Measurements from ENCODE around the gene HSD17B8.

HSD17B8 gene

DNA sequence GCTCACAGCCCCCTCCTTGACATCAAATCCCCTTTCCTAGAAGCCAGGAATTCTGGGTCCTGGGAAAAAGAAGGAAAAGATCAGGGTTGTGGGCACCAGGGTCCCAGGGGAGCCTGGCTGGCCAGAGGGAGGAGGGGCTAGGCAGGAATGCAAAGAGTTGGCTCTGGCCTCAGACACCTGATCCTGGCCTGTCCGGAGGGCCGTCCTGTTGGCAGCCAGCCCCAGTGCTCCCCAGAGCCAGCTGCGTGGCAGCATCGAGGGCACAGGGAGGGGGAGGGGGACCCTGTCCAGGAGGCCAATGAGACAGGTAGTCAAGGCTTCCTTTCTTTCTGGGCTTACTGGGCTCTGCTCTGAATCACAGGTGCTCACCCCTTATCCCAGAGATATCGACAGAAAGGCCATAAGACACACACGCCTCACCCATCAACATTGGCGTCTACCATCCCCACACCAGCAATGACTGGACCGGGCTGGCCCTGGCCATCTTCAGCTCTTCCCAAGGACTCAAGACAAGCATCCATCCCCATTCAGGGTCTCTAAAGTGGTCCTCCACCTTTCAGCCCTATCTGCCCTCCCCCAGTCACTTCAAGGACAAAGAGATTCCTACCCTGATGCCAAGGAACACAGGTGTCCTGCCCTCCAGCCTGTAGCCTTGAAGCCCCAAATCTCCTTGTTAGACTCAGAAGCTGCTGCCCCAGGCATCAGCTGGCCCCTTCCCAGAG is 12.9 kb upstream of the HSD17B8 start:
- DNase-seq (ENCODE audit: low read depth in 1 of 2, low spot score in 1 of 2) = no peak

DNA sequence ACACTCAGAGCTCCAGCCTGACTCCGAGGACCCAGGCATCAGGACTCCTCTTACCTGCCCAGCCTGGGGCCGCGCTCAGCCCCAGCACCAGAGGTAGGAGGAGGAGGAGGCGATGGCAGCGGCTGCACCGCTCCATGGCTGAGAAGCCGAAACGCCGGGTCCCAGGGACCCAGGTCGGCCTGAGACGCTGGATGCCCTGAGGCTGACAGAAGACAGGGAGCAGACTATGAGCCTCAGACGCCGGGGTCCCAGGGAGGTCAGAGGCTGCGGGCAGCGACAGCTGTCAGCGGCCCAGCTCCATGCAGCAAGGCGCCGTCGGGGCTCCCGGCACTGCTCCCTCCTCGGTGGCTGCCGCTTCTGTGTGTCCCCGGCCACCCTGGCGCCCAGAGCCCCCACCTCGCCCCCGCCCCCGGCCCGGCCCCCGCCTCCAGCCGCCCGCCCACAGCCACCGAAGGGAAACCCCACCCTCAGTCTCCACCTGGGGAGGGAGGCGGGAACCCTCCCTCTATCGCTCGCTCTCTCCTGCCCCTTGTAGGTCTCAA is 12.3 kb upstream of the HSD17B8 start, which contains the start of gene COL11A2:
COL11A2 (minus strand) TSS at position 363 of the 542 bp plus-strand sequence; CDS start at position 136, 227 bp downstream.
- DNase-seq (ENCODE audit: low read depth in 1 of 2, low spot score in 1 of 2) = no peak

DNA sequence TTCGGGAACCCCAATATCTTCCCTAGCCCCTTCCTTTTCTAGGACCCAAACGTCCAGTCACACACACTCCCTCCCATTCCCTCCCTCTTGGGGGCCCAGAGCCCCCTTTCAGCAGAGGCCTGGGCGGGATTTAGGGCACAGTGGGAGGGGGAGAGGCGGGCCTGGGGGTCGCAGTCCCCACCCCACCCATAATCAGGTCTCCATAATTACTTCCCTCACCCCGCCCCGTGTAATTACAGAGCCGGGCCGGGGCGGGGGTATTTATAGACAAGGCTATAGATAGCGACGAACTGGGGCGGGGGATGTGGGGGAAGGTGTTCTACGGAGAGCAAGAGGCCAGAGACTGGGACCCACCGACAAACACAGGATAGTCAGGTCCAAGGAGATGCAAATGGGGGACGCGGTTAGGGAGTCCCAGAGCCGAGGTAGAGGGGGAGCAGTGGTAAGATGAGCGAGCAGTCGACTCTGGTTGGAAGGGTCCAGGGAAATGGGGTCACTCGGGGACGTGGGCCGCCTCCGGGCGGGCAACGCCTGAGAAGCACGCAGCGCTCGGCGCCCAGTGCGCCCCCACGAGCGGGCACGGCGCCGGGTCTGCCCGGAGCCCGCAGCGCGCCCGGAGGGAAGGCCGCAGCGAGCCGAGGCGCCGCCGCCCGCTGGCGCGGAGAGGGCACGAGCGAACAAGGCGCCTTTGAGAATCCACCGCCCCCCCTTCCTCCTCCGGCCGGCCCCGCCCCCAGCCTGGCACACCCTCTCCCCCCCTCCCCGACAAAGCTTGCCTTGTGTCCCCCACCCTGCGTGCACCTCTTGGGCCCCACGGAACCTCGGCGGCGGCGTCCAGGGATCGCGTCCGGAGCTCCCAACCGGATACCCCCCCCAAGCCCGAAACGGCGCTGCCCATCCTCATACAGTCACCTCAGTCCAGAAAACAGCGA is 11.5 kb upstream of the HSD17B8 start:
- no peak for DNase-seq (ENCODE audit: low read depth in 1 of 2, low spot score in 1 of 2)

DNA sequence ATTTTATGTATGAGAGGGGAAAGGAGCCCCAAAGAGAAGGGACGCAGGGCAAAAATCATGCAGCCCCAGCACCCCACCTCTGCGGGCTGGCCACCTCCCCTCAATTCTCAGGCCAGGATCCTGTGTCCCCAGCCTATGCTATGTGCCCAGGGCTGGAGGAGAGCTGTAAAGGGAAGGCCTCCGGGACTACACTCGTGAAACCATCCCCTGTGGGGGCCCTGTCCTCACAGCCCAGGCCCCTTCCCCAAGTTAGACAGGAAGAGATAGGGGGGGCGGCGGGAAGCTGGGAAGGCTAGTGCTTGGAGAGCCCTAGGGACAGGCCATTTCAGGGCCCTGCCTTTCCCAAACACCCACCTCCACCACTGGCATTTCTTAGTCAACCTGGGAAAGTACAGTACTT is 10.8 kb upstream of the HSD17B8 start:
- no peak for DNase-seq (ENCODE audit: low read depth in 1 of 2, low spot score in 1 of 2)

DNA sequence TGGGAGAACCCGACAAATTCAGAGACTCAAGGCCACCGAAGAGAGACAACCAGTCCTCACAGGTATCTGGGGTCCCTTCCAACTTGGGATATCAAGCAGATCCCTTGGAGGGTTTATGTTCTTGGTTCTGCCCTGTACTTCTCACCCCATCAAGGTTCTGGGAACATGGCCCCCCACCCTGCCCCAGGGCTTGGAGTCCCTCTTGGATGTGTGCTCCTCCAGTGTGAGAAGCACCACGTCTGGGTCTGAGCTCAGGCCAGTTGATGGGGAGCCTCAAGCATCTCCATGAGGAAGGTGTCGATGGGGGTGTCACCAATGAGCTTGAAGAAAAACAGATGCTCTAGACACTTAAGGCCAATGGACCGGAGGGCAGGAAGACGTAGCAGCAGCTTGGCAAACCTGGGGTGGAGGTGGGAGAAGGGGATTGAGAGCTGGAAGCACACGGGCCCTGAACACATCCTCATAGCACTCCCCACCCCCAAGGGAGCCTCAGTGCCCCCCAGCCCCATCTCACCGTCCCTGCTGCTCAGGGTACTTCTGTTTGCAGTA is 9.9 kb upstream of the HSD17B8 start:
- DNase-seq (ENCODE audit: low read depth in 1 of 2, low spot score in 1 of 2) = no peak

DNA sequence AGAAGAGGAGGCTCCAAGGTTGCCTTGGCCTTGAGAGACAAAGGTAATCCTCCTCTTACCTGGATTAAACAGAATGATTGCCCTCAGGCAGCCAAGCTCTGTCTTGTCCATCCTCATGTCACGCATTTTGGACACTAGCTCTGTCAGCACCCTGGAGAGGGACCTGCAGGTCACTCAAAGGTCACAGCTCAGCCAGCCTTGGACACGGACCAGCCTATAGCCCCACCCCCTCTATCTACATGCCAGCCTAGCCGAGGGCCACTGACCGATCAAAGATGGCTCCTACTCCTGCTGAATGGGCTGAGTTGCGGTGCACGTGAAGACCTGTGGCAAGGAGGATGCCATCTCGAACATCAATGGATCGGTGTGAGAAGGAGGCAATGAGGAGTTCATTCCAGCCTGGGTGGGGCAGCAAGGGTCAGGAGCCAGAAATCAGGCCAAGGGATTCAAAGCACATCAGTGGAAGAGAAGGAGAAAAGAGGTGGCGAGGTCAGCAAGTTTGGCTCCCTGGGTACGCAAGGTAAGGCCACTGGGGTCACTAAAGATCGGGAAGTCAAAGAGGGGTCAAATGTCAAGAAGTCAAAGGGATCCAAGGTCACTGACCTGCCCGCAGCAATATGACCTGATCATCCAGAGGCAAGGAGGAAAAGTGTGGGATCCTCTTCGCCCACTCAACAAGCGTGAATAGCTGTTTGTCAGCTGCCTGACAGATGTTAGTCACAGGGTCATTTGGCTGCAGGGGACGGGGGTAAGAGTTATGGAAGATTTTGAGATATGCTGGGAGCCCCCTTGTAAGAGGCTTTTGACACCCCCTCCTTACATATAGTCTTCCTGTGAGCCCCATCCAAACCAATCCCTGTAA is 8.9 kb upstream of the HSD17B8 start:
- DNase-seq (ENCODE audit: low read depth in 1 of 2, low spot score in 1 of 2) = no peak

DNA sequence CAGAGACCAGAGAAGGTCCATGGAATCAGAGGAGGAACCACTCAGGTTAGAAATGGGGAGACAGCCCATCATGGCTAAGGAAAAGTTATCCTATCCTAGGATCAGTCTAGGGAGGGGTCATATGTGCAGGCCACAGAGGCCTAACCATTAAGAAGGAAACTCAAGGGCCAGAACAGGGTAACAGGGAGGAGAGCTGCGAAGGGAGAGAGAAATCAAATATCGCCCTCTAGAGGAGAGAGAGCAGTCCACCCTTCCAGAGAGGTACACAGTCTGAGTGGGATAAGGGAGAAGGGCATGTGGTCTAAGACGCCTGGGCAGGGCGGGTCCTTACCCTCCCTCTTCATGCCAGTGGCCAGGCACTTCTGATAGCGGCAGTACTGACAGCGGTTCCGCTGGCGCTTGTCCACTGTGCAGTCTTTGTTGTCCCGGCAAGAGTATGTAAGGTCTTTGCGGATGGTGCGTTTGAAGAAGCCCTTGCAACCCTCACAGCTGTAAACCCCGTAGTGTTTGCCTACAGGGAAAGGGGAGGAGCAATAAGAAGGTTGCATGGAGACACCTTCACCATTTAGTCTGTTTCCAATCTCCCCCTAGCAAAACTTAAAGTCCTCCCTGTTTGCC is 6.9 kb upstream of the HSD17B8 start:
- DNase-seq (ENCODE audit: low read depth in 1 of 2, low spot score in 1 of 2) = no peak

DNA sequence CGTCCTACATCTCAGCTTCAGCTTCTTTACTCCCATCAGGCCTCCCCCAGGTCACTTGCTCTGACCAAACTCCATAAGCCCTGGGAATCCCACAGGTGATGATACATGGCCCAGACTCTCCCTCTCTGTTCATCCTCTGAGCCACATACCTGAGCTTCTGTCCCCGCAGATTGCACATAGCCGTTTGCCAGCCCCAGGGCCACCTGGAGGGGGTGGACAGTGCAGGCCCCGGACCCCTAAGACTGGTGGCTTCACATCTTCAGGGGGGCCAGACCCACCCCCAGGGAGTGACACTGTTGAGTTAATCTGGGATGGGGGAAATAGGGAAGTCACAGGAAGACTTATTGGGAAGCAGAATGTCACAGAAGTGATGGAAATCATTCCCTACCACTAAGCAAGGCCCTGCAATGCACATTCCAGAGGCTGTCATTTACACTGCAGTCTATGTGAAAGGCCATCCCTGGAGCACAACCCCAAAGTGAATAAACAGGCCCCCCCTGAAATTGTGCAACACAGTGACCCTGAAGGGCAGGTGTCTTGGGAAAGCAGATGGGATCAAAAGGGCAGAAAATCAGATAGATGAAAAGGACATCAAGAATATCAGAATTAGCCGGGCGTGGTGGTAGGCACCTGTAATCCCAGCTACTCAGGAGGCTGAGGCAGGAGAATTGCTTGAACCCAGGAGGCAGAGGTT is 6.1 kb upstream of the HSD17B8 start:
- no peak for DNase-seq (ENCODE audit: low read depth in 1 of 2, low spot score in 1 of 2)

DNA sequence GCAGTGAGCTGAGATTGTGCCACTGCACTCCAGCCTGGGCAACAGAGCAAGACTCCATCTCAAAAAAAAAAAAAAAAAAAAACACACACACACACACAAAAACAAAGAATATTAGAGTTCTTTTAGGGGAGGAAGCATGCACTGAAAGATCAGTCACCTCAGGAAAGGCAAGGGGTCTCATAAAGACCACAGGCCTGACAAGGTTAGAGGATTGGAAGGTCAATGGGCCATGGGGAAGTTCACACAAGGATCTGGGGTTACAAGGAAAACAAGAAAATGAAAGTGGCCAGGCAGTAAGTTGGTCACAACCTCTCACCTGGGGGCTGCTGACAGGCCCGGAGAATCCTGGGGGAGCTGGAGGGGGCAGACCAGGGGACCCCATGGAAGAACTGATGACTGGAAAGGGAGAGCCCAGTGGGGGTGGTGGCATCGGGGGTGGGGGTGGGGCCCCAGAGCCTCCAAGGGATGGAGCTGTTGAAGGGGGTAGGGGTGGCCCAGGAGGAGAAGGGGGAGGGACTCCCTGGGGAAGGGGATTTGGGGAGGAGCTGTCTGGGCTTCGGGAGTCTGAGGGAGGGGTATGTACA is 5.5 kb upstream of the HSD17B8 start:
- no peak for DNase-seq (ENCODE audit: low read depth in 1 of 2, low spot score in 1 of 2)

DNA sequence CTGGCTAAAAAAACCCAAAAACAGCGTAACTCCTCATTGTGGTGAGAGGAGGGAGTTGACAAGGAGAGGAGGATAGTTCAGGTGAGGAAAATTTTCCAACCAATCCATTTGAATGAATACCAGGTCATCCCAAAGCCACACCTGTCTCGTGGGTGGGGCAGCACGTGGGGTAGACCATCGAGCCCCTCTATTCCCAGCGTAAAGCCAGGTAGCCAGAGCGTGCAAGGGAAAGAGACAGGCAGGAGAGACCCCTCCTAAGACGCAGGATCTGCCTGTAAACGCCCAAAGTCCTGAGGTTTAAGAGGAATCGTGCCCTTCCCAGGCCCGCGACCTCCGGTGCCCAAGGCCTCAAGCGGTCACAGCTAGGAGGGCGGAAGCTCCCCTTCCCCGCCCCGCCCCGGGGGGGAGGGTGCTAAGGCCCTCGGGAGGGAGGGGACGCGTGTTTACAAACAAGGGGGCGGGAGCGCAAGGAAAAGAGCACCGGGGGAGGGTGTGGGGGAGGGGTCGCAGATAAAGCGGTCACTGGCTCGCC is 4.7 kb upstream of the HSD17B8 start:
- DNase-seq (ENCODE audit: low read depth in 1 of 2, low spot score in 1 of 2) = peak; percentile 53 to 60

DNA sequence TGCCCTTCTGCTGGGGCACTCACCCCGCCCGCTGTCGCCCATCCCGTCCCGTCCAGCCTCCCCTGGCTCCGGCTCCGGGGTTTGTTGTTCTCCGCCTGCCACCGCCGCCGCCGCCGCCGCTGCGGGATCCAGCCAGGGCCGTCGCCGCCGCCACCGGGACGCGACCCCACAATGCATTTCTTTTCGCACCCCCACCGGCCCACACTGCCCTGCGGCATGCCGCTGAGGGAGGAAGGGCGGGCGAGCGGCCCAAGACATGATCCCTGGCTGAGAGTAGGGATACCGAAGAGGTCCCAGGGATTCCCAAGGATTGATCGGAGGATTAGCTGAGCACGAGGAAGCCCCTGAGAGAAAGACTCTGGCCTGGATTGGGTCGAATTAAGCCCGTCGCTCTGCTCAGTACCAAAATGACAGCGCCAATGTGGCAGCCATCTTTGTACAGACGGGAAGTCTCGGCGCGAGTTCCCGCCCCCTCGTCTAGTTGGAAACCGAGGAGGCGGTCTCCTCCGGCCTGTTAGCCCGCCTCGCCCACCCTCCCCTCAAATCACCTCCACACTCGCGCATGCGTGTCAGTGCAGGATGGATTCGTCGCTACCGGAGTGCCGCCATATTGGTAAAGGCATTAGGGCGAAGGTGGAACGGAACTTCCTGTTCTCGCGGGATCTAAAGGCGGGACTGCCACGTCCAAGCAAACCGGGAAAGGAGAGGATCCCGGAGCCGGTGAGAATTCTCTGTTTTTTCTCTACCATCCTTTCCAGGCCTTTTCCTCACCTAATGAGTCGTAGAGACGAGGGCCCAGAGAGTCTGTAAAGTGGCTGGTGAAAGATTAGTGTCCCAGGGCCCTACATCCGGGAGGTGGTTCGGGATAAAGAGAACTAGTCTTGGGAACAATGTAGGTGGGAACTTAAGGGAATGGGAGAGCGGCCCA is 4.0 kb upstream of the HSD17B8 start, which contains the start of the genes RXRB and SLC39A7:
RXRB (minus strand) TSS at position 447 of the 928 bp plus-strand sequence; CDS start at position 258, 189 bp downstream.
SLC39A7 (plus strand) TSS at position 649 of the 928 bp plus-strand sequence. CDS start 379 bp downstream, outside the sequence.
- DNase-seq (ENCODE audit: low read depth in 1 of 2, low spot score in 1 of 2) = peak; percentile 96 to 98

DNA sequence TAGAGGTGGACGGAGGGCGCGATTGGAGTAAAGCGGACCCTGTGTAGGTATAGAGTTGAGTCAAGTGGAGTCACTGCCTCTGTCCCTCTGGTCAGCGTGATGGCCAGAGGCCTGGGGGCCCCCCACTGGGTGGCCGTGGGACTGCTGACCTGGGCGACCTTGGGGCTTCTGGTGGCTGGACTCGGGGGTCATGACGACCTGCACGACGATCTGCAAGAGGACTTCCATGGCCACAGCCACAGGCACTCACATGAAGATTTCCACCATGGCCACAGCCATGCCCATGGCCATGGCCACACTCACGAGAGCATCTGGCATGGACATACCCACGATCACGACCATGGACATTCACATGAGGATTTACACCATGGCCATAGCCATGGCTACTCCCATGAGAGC is 3.3 kb upstream of the HSD17B8 start:
- DNase-seq (ENCODE audit: low read depth in 1 of 2, low spot score in 1 of 2) = no peak

DNA sequence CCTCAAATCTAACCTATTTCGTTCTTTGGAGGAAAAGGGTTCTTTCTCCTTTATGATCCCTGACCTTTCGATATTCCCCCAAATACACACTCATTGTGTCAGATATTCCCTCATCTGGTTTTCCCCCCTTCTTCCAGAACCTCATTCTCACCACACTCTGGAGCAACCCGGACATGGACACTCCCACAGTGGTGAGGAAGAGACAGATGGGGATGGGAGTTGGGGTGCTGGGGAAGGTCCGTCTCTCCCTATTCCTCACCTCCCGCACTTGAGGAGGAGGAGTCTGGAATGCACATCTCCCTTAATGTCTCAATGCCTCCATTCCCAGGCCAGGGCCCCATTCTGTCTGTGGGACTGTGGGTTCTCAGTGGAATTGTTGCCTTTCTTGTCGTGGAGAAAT is 2.5 kb upstream of the HSD17B8 start:
- DNase-seq (ENCODE audit: low read depth in 1 of 2, low spot score in 1 of 2) = no peak

DNA sequence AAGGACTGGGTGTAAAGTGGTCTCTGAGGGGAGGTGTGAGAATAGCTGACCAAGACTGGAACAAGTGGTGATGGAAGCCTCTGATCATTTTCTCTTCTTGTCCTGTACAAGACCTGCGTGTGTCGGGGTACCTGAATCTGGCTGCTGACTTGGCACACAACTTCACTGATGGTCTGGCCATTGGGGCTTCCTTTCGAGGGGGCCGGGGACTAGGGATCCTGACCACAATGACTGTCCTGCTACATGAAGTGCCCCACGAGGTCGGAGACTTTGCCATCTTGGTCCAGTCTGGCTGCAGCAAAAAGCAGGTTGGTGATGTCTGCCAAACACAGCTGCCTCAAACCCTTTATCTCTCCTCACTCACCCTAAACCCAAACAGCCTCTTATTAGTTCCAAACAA is 1.7 kb upstream of the HSD17B8 start:
- no peak for DNase-seq (ENCODE audit: low read depth in 1 of 2, low spot score in 1 of 2)

DNA sequence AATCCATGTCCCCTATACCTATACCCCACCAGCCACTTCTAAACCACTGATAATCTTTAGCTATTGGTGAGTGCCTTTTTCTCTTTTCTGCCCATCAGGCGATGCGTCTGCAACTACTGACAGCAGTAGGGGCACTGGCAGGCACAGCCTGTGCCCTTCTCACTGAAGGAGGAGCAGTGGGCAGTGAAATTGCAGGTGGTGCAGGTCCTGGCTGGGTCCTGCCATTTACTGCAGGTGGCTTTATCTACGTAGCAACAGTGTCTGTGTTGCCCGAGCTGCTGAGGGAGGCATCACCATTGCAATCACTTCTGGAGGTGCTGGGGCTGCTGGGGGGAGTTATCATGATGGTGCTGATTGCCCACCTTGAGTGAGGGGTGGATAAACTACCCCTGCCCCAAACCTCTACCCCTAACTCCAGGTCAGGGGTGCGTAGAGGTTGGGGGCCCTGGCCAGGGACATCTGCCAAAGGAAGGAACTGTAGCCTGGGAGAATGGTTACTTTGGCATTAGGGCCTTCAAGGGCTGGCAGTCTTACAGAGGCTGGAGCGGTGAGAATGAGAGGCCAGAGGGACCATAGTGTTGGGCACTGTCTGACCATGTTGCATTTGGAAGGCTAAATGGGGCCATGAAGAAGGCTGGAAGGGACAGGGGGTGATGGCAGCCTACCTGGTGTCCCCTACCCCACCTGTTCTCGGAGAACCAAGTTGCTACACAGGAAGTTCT is 851 bp upstream of the HSD17B8 start:
- DNase-seq (ENCODE audit: low read depth in 1 of 2, low spot score in 1 of 2) = no peak

DNA sequence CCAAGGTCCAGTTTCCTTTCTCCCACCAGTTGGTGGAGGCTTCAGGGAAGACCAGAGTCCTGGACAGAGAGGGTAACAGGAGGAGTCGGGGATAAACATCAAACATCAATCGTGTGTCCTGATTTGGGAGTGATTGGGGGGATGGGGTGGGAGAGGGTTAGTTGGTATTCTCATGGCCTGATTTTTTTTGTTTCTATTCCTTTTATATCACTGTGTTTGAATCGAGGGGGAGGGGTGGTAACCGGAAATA is 365 bp upstream of the HSD17B8 start:
- no peak for DNase-seq (ENCODE audit: low read depth in 1 of 2, low spot score in 1 of 2)
